HCT116 (cell line): ENCODE measurements around the gene CHST11. TPM values are rescaled to one million over a fixed set of nuclear protein-coding genes. Genes with fewer than 3 reads are reported as not detected.

Experiments
- ATAC-seq: fragments of 200-7000 bp; cut with Tn5 transposase; 2 replicates; pipeline ENCODE4 v1.9.1; 2020; ENCODE audit warnings: mild to moderate bottlenecking, moderate library complexity
- BruUV-seq: library from RNA; stranded (reverse); fragments of 400-500 nt; replicated peaks from 2 replicates; lab custom pipeline; 2021; lab: Mats Ljungman, UMichigan
- CTCF ChIA-PET: fragments of 300-600 bp; sonication (Branson Sonifier 250); formaldehyde crosslinking; loops from one replicate; lab custom pipeline; 2021; ENCODE audit warnings: antibody characterized with exemption; lab: Charles Lee
- POLR2A ChIA-PET: fragments of 300-600, 350-600 bp; sonication (Branson Sonifier 250); formaldehyde crosslinking; loops from one replicate; lab custom pipeline; 2021; ENCODE audit warnings: antibody characterized with exemption; lab: Charles Lee
- RAD21 ChIA-PET, 2 experiments: fragments of 300-600 bp; sonication (Branson Sonifier 250); formaldehyde crosslinking; loops; one replicate each; lab custom pipeline; 2023; ENCODE audit warnings: low total read pairs in 2 of 2; ENCODE audit not compliant: uncharacterized antibody in 2 of 2, unreplicated experiment in 2 of 2, low non-redundant PET in 1 of 2; lab: Charles Lee
- DNase-seq: peaks from one replicate; pipeline ENCODE4 v3.0.0-alpha.2; 2010; ENCODE audit warnings: low read depth, low spot score
- H2AFZ ChIP-seq: fragments of 200-600 bp; shearing (Covaris generic), sonication (generic); 2 replicates; pipeline ENCODE4 v1.6.1; 2017; ENCODE audit warnings: low read depth, mixed run types, mixed read lengths, antibody characterized with exemption, low read length; ENCODE audit not compliant: poor library complexity, severe bottlenecking
- H3K27ac ChIP-seq: 2 replicates; pipeline ENCODE4 v1.5.1; 2012; ENCODE audit warnings: low read depth, low read length
- H3K27me3 ChIP-seq: fragments of 200-600 bp; sonication (generic); 2 replicates; pipeline ENCODE4 v1.6.1; 2016; ENCODE audit warnings: mixed run types, low read length, mixed read lengths; ENCODE audit not compliant: insufficient read depth
- H3K36me3 ChIP-seq, 2 experiments: fragments of 200-500 bp in 1 of 2; fragments of 200-600 bp in 1 of 2; sonication (Bioruptor generic) in 1 of 2; sonication (generic) in 1 of 2; 2 replicates each; pipeline versions ENCODE4 v1.5.1 to v1.6.1; 2014 to 2016; ENCODE audit warnings: low read length in 2 of 2, inconsistent platforms in 1 of 2, mixed read lengths in 1 of 2, mixed run types in 1 of 2; ENCODE audit not compliant: insufficient read depth in 2 of 2, control insufficient read depth in 1 of 2
- H3K4me1 ChIP-seq, 2 experiments: fragments of 200-600 bp in 1 of 2; sonication (generic) in 1 of 2; 2 replicates each; pipeline versions ENCODE4 v1.5.1 to v1.6.1; 2012 to 2017; ENCODE audit warnings: low read length in 2 of 2, inconsistent platforms in 1 of 2, mild to moderate bottlenecking in 1 of 2, mixed read lengths in 1 of 2, mixed run types in 1 of 2, moderate library complexity in 1 of 2; ENCODE audit not compliant: insufficient read depth in 2 of 2, control insufficient read depth in 1 of 2
- H3K4me2 ChIP-seq: fragments of 200-600 bp; sonication (generic); 2 replicates; pipeline ENCODE4 v1.6.1; 2017; ENCODE audit warnings: mixed run types, low read length, mixed read lengths
- H3K4me3 ChIP-seq, 2 experiments: fragments of 200-600 bp in 1 of 2; sonication (generic) in 1 of 2; replicated peaks in 1 of 2; 2 replicates each; pipeline ENCODE4 v1.5.1; 2011 to 2016; ENCODE audit warnings: low read length in 2 of 2, control low read depth in 1 of 2, low read depth in 1 of 2, mild to moderate bottlenecking in 1 of 2, mixed read lengths in 1 of 2, mixed run types in 1 of 2
- H3K79me2 ChIP-seq: fragments of 200-600 bp; sonication (generic); 2 replicates; pipeline ENCODE4 v1.6.1; 2017; ENCODE audit warnings: mild to moderate bottlenecking, mixed run types, low read length, moderate library complexity, mixed read lengths; ENCODE audit not compliant: insufficient read depth
- H3K9ac ChIP-seq: fragments of 200-600 bp; sonication (generic); 2 replicates; pipeline ENCODE4 v1.6.1; 2016; ENCODE audit warnings: low read length, mixed read lengths
- H3K9me2 ChIP-seq: fragments of 200-600 bp; sonication (generic), shearing (Covaris generic); 2 replicates; pipeline ENCODE4 v1.6.1; 2017; ENCODE audit warnings: mixed run types, mild to moderate bottlenecking, moderate library complexity; ENCODE audit not compliant: insufficient read depth
- H3K9me3 ChIP-seq, 2 experiments: fragments of 200-500 bp in 1 of 2; fragments of 200-600 bp in 1 of 2; sonication (Bioruptor generic) in 1 of 2; sonication (generic) in 1 of 2; 2 replicates each; pipeline ENCODE4 v1.6.1; 2014 to 2017; ENCODE audit warnings: low read length in 2 of 2, mixed read lengths in 2 of 2, inconsistent platforms in 1 of 2, low read depth in 1 of 2, mild to moderate bottlenecking in 1 of 2, mixed run types in 1 of 2, moderate library complexity in 1 of 2; ENCODE audit not compliant: control insufficient read depth in 1 of 2, insufficient read depth in 1 of 2
- H4K20me1 ChIP-seq: fragments of 200-600 bp; sonication (generic), shearing (Covaris generic); 2 replicates; pipeline ENCODE4 v1.6.1; 2017; ENCODE audit warnings: mixed run types, mild to moderate bottlenecking, moderate library complexity; ENCODE audit not compliant: insufficient read depth
- EGR1 ChIP-seq: IDR thresholded peaks from 2 replicates; pipeline ENCODE4 v1.6.1; 2012; ENCODE audit warnings: low read depth
- EZH2phosphoT487 ChIP-seq: fragments of 200-600 bp; IDR thresholded peaks from 2 replicates; pipeline ENCODE4 v1.6.1; 2018; ENCODE audit warnings: antibody characterized with exemption, borderline replicate concordance
- FOSL1 ChIP-seq: IDR thresholded peaks from 2 replicates; pipeline ENCODE4 v1.6.1; 2012; ENCODE audit warnings: low read depth
- POLR2A ChIP-seq: IDR thresholded peaks from 2 replicates; pipeline ENCODE4 v1.7.0; 2011; ENCODE audit warnings: borderline replicate concordance; ENCODE audit not compliant: insufficient read depth, insufficient read length; ENCODE audit errors: extremely low read depth
- POLR2AphosphoS5 ChIP-seq: IDR thresholded peaks from 2 replicates; pipeline ENCODE4 v1.6.1; 2011; ENCODE audit warnings: mild to moderate bottlenecking, low read depth, low read length, moderate library complexity
- RAD21 ChIP-seq: IDR thresholded peaks from 2 replicates; pipeline ENCODE4 v1.6.1; 2012; ENCODE audit warnings: low read depth, mild to moderate bottlenecking
- SP1 ChIP-seq: IDR thresholded peaks from 2 replicates; pipeline ENCODE4 v1.6.1; 2012; ENCODE audit warnings: low read depth
- SRF ChIP-seq: IDR thresholded peaks from 2 replicates; pipeline ENCODE4 v1.6.1; 2012; ENCODE audit warnings: low read depth
- ZNF274 ChIP-seq: fragments of 200-500 bp; sonication (Bioruptor generic); IDR thresholded peaks from 2 replicates; pipeline ENCODE4 v1.6.1; 2014; ENCODE audit warnings: mild to moderate bottlenecking, low read depth, low read length, inconsistent platforms
- intact Hi-C: fragments of 100-400 bp; cut with micrococcal nuclease; formaldehyde crosslinking; loops from 2 replicates; pipeline ENCODE4 v1.10.0; 2022
- total RNA-seq: library from RNA; stranded (reverse); gene quantifications from one replicate; pipeline ENCODE4 v1.2.1, GENCODE V29; 2021; ENCODE audit not compliant: unreplicated experiment

Gene CHST11
- total RNA-seq, 1 experiment from 2014 or later = 10.1 TPM

- TF ChIP-seq EZH2phosphoT487 = no peak
- TF ChIP-seq, all 23 proteins: peak for 0
Measured at GRCh38 chr12:104704224-104704779, 247.6 kb downstream of the CHST11 start (continued).

GRCh38 chr12:104707194-104707593, 250.4 kb downstream of the CHST11 start:
- Histone ChIP-seq H3K79me2 (no peaks in the 10 kb centered on the region), H2AFZ (no peak overlapping the region), H3K4me2 (no peak overlapping the region), H3K27ac (no peak overlapping the region), H4K20me1 (no peaks in the 10 kb centered on the region), H3K36me3 (no peaks in the 10 kb centered on the region), H3K9me2 (no peaks in the 10 kb centered on the region), H3K4me1 (no peaks in the 10 kb centered on the region), H3K9me3 (no peaks in the 10 kb centered on the region), H3K4me3 (no peak overlapping the region), H3K9ac (no peak overlapping the region), H3K27me3 (no peaks in the 10 kb centered on the region)
- no peak for TF ChIP-seq SRF
- TF ChIP-seq FOSL1 = no peak
- DNase-seq (no peak), ATAC-seq (no peak)
- ChIA-PET POLR2A (no interaction called here), RAD21 (no interaction called here), CTCF (no interaction called here)
- intact Hi-C loops = no loop called here
- no TSS peak for BruUV-seq

- H3K79me2 ChIP-seq = no peaks in the 10 kb centered on the region
- no peak for TF ChIP-seq EGR1
- TF ChIP-seq SP1 = no peak
- TF ChIP-seq POLR2AphosphoS5 = no peak
- TF ChIP-seq ZNF274 = no peak
- no peak for TF ChIP-seq POLR2A
- TF ChIP-seq RAD21 = no peak
- TF ChIP-seq, all 23 proteins: peak for 0
- no peak for ATAC-seq
- RAD21 ChIA-PET = no interaction called here
- intact Hi-C loops = no loop called here
- Histone ChIP-seq H3K9me2 (no peaks in the 10 kb centered on the region), H2AFZ (no peak overlapping the region), H3K9me3 (no peaks in the 10 kb centered on the region), H3K27me3 (no peaks in the 10 kb centered on the region), H4K20me1 (no peaks in the 10 kb centered on the region), H3K4me3 (no peak overlapping the region), H3K4me1 (no peaks in the 10 kb centered on the region), H3K36me3 (no peaks in the 10 kb centered on the region), H3K27ac (no peak overlapping the region), H3K4me2 (no peak overlapping the region), H3K9ac (no peak overlapping the region)
- CTCF ChIA-PET = no interaction called here
- POLR2A ChIA-PET = no interaction called here
- no TSS peak for BruUV-seq
- no peak for DNase-seq
Measured at GRCh38 chr12:104707794-104708558, 251.2 kb downstream of the CHST11 start.
